ENCODE data around the gene RETREG2.

RETREG2 gene

GRCh38 chr2:219216535-219216915, 38.5 kb downstream of the RETREG2 start:
- DNase-seq: no peak

GRCh38 chr2:219218217-219218731, 40.2 kb downstream of the RETREG2 start:
- DNase-seq: peak; percentile 32

GRCh38 chr2:219218732-219219701, 40.9 kb downstream of the RETREG2 start, which contains the start of gene ABCB6:
Gene ABCB6 (minus strand): TSS chr2:219218958. CDS start chr2:219218673, 285 bp downstream.
- DNase-seq: peak; percentile 87

- DNase-seq: no peak
These were observed 41.9 kb downstream of the RETREG2 start for GRCh38 chr2:219219784-219220532.

GRCh38 chr2:219220652-219221402, 42.8 kb downstream of the RETREG2 start:
- no peak for DNase-seq

- no peak for DNase-seq
These were observed 44.0 kb downstream of the RETREG2 start for GRCh38 chr2:219221957-219222518.

- no peak for DNase-seq
These were observed 45.9 kb downstream of the RETREG2 start for GRCh38 chr2:219223831-219224610.

- no peak for DNase-seq
These were observed 47.3 kb downstream of the RETREG2 start for GRCh38 chr2:219225350-219225749.

- DNase-seq: no peak
These were observed 50.2 kb downstream of the RETREG2 start for GRCh38 chr2:219228041-219228910.

- DNase-seq: no peak
These were observed 50.8 kb downstream of the RETREG2 start for GRCh38 chr2:219228911-219229304.

GRCh38 chr2:219229305-219230058, 51.4 kb downstream of the RETREG2 start, which contains the start of the genes ANKZF1 and ATG9A:
Gene ANKZF1 (plus strand): TSS chr2:219229806. CDS start chr2:219230258, 452 bp downstream.
Gene ATG9A (minus strand): TSS chr2:219229636. CDS start chr2:219228024, 1,612 bp downstream.
- DNase-seq: peak; percentile 94

- DNase-seq: peak; percentile 47
These were observed 52.0 kb downstream of the RETREG2 start for GRCh38 chr2:219230059-219230540.

GRCh38 chr2:219234331-219234730, 56.3 kb downstream of the RETREG2 start:
- DNase-seq: no peak
